GM12878 (cell line): ENCODE measurements around the gene CHID1. TPM values are rescaled to one million over a fixed set of nuclear protein-coding genes. Genes with fewer than 3 reads are reported as not detected.

Source experiments
- BRCA1 ChIP-seq: IDR thresholded peaks from 2 replicates; pipeline ENCODE4 v1.6.1; 2011; ENCODE audit warnings: low read depth, low read length, improper control_type of control experiment
- CEBPZ ChIP-seq: fragments of 150-350 bp; IDR thresholded peaks from 2 replicates; pipeline ENCODE4 v1.6.1; 2016; ENCODE audit warnings: low read depth, low read length
- CHD1 ChIP-seq: IDR thresholded peaks from 2 replicates; pipeline ENCODE4 v1.6.1; 2012; ENCODE audit warnings: low read depth, low read length, improper control_type of control experiment
- JUND ChIP-seq: IDR thresholded peaks from 2 replicates; pipeline ENCODE4 v1.6.1; 2012; ENCODE audit warnings: low read depth, mild to moderate bottlenecking, low read length, improper control_type of control experiment, moderate library complexity
- KAT2A ChIP-seq: conservative IDR thresholded peaks from 2 replicates; pipeline ENCODE4 v1.6.1; 2011; ENCODE audit warnings: low read depth, low read length; ENCODE audit not compliant: control insufficient read depth
- KDM1A ChIP-seq: fragments of 200-600 bp; sonication (generic); IDR thresholded peaks from 2 replicates; pipeline ENCODE4 v1.6.1; 2016; ENCODE audit warnings: borderline replicate concordance
- NR2F1 ChIP-seq: fragments of 450-650 bp; conservative IDR thresholded peaks from 2 replicates; pipeline ENCODE4 v1.6.1; 2017; ENCODE audit warnings: mild to moderate bottlenecking
- POLR2AphosphoS2 ChIP-seq: IDR thresholded peaks from 2 replicates; pipeline ENCODE4 v1.6.1; 2011; ENCODE audit warnings: low read depth, mild to moderate bottlenecking, low read length, improper control_type of control experiment, moderate library complexity
- POLR2AphosphoS5 ChIP-seq: IDR thresholded peaks from 2 replicates; pipeline ENCODE4 v1.6.1; 2011; ENCODE audit warnings: mild to moderate bottlenecking, low read length, inconsistent platforms
- RELA ChIP-seq: fragments of 450-650 bp; IDR thresholded peaks from 2 replicates; pipeline ENCODE4 v1.8.0; 2014; ENCODE audit warnings: borderline replicate concordance; ENCODE audit not compliant: partially characterized antibody
- TAF1 ChIP-seq: IDR thresholded peaks from 2 replicates; pipeline ENCODE4 v1.6.1; 2011; ENCODE audit warnings: mild to moderate bottlenecking, low read depth, low read length, borderline replicate concordance
- TCF12 ChIP-seq: IDR thresholded peaks from 2 replicates; pipeline ENCODE4 v1.6.1; 2011; ENCODE audit warnings: low read depth, mild to moderate bottlenecking, low read length
- WRNIP1 ChIP-seq: IDR thresholded peaks from 2 replicates; pipeline ENCODE4 v1.6.1; 2011; ENCODE audit warnings: low read depth, low read length, improper control_type of control experiment, borderline replicate concordance
- ZNF384 ChIP-seq: IDR thresholded peaks from 2 replicates; pipeline ENCODE4 v1.6.1; 2012; ENCODE audit warnings: low read depth, mild to moderate bottlenecking, low read length, improper control_type of control experiment, borderline replicate concordance
- ZNF592 ChIP-seq: fragments of 450-650 bp; IDR thresholded peaks from 2 replicates; pipeline ENCODE4 v1.6.1; 2017; ENCODE audit warnings: mild to moderate bottlenecking, moderate library complexity
- ZNF622 ChIP-seq: fragments of 450-650 bp; IDR thresholded peaks from 2 replicates; pipeline ENCODE4 v1.6.1; 2017; ENCODE audit warnings: mild to moderate bottlenecking, inconsistent platforms
- ZSCAN29 ChIP-seq: fragments of 450-650 bp; IDR thresholded peaks from 2 replicates; pipeline ENCODE4 v1.6.1; 2017; ENCODE audit warnings: mild to moderate bottlenecking, moderate library complexity
- polyA plus RNA-seq, 11 experiments: library from polyadenylated mRNA; depleted of rRNA in 4 of 11; unstranded in 6 of 11; stranded (reverse) in 5 of 11; fragments of >200 nt; fragmentation: Nextera tagmentation in 4 of 11; fragmentation: Illumina TruSeq in 1 of 11; extraction: Ambion mirVana in 4 of 11; extraction: Trizol in 1 of 11; gene quantifications; 1 replicate in 1 of 11; 2 replicates in 10 of 11; pipeline versions ENCODE4 v1.2.1 to v1.2.3, GENCODE V29; 2011 to 2016; ENCODE audit warnings: inconsistent platforms in 2 of 11, missing spikeins in 2 of 11, low read depth in 1 of 11
- total RNA-seq, 4 experiments: library from RNA; depleted of rRNA in 3 of 4; stranded (reverse); fragments of >200 nt in 3 of 4; fragmentation: Illumina TruSeq in 1 of 4; extraction: Trizol in 1 of 4; gene quantifications; 2 replicates each; pipeline versions ENCODE4 v1.2.1 to v1.2.3, GENCODE V29; 2013 to 2021
- TF ChIP-seq, protein P1 (sequence below), 3 experiments: IDR thresholded peaks in 2 of 3; conservative IDR thresholded peaks in 1 of 3; 2 replicates each; pipeline ENCODE4 v1.5.1; 2011; ENCODE audit warnings: low read depth in 3 of 3, low read length in 3 of 3, mild to moderate bottlenecking in 3 of 3, control low read depth in 2 of 3, moderate library complexity in 2 of 3, inconsistent platforms in 1 of 3, mixed read lengths in 1 of 3; ENCODE audit not compliant: control insufficient read depth in 2 of 3, insufficient read depth in 1 of 3; ENCODE audit errors: extremely low read depth in 1 of 3
- TF ChIP-seq, protein P2 (sequence below): IDR thresholded peaks from 2 replicates; pipeline ENCODE4 v1.6.1; 2011; ENCODE audit warnings: low read depth, low read length, improper control_type of control experiment, borderline replicate concordance

CHID1 gene
- total and polyA plus RNA-seq, 10 of the 15 experiments (the other 5 are each of a cell fraction or from before 2014, with no cell fraction given) = 4.8 to 75.2 (median 30.1) TPM

GRCh38 chr11:830295-831117 is 80.1 kb downstream of the CHID1 start (continued):
- TF ChIP-seq, protein P1, sequence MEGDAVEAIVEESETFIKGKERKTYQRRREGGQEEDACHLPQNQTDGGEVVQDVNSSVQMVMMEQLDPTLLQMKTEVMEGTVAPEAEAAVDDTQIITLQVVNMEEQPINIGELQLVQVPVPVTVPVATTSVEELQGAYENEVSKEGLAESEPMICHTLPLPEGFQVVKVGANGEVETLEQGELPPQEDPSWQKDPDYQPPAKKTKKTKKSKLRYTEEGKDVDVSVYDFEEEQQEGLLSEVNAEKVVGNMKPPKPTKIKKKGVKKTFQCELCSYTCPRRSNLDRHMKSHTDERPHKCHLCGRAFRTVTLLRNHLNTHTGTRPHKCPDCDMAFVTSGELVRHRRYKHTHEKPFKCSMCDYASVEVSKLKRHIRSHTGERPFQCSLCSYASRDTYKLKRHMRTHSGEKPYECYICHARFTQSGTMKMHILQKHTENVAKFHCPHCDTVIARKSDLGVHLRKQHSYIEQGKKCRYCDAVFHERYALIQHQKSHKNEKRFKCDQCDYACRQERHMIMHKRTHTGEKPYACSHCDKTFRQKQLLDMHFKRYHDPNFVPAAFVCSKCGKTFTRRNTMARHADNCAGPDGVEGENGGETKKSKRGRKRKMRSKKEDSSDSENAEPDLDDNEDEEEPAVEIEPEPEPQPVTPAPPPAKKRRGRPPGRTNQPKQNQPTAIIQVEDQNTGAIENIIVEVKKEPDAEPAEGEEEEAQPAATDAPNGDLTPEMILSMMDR (IDR thresholded peaks at IDR 0.05 in 2 of 3, conservative IDR thresholded peaks at IDR 0.05 in 1 of 3; ENCODE audit: control insufficient read depth in 2 of 3, extremely low read depth in 1 of 3, insufficient read depth in 1 of 3, low read depth in 3 of 3, low read length in 3 of 3) = no peak
- TF ChIP-seq ZSCAN29 (no peak), TCF12 (peak; percentile 65), KDM1A (no peak), KAT2A (no peak), ZNF384 (no peak), CHD1 (no peak), ZNF592 (no peak), RELA (no peak), JUND (no peak), POLR2AphosphoS5 (no peak), ZNF622 (no peak), BRCA1 (no peak), POLR2AphosphoS2 (no peak), NR2F1 (no peak), TAF1 (no peak), WRNIP1 (no peak), CEBPZ (no peak)
- TF ChIP-seq, protein P2, sequence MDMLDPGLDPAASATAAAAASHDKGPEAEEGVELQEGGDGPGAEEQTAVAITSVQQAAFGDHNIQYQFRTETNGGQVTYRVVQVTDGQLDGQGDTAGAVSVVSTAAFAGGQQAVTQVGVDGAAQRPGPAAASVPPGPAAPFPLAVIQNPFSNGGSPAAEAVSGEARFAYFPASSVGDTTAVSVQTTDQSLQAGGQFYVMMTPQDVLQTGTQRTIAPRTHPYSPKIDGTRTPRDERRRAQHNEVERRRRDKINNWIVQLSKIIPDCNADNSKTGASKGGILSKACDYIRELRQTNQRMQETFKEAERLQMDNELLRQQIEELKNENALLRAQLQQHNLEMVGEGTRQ = peak; percentile 25
